Fibroblast of the conjunctiva (primary cell): ENCODE data around the gene EDDM3A.
A peak's percentile ranks its signal among the peaks of the same experiment; 100 is the strongest.
"Not testable (repeated sequence)": the region's sequence is repeated elsewhere in the genome, so short reads cannot be mapped to it uniquely, and the experiment has no call there.

Experiments
- DNase-seq: peaks from one replicate; pipeline ENCODE4 v3.0.0-alpha.2; 2010; ENCODE audit warnings: low read depth

EDDM3A gene

GRCh38 chr14:20745571-20746358 lies at the start of gene EDDM3A:
Gene EDDM3A (plus strand): TSS chr14:20745887. CDS start chr14:20747581, 1,694 bp downstream.
- no peak for DNase-seq

- DNase-seq: no peak
These were observed 48.9 kb upstream of the EDDM3A start for GRCh38 chr14:20696764-20697163.

- DNase-seq: peak; percentile 51
These were observed 48.2 kb upstream of the EDDM3A start for GRCh38 chr14:20697273-20698017.

- DNase-seq: no peak
These were observed 47.7 kb upstream of the EDDM3A start for GRCh38 chr14:20698018-20698329.

- DNase-seq: no peak
These were observed 46.8 kb upstream of the EDDM3A start for GRCh38 chr14:20698934-20699333.

- DNase-seq: no peak
These were observed 45.8 kb upstream of the EDDM3A start for GRCh38 chr14:20699931-20700330.

- DNase-seq: not testable (repeated sequence)
These were observed 44.7 kb upstream of the EDDM3A start for GRCh38 chr14:20700965-20701364.

GRCh38 chr14:20706657-20707355 lies 38.9 kb upstream of the EDDM3A start:
- DNase-seq: no peak

GRCh38 chr14:20707622-20708021 lies 38.1 kb upstream of the EDDM3A start:
- DNase-seq: no peak

GRCh38 chr14:20711261-20711660 lies 34.4 kb upstream of the EDDM3A start:
- DNase-seq: no peak

- DNase-seq: no peak
These were observed 34.0 kb upstream of the EDDM3A start for GRCh38 chr14:20711685-20712084.

GRCh38 chr14:20712904-20713303 lies 32.8 kb upstream of the EDDM3A start:
- no peak for DNase-seq

- peak; percentile 59 for DNase-seq
These were observed 31.0 kb upstream of the EDDM3A start for GRCh38 chr14:20714593-20715250.

- DNase-seq: no peak
These were observed 25.9 kb upstream of the EDDM3A start for GRCh38 chr14:20719777-20720176.

GRCh38 chr14:20720741-20721140 lies 24.9 kb upstream of the EDDM3A start:
- DNase-seq: no peak

GRCh38 chr14:20722016-20722415 lies 23.7 kb upstream of the EDDM3A start:
- no peak for DNase-seq

GRCh38 chr14:20723488-20723887 lies 22.2 kb upstream of the EDDM3A start:
- no peak for DNase-seq

GRCh38 chr14:20726121-20726520 lies 19.6 kb upstream of the EDDM3A start:
- not testable (repeated sequence) for DNase-seq

GRCh38 chr14:20726531-20726930 lies 19.2 kb upstream of the EDDM3A start:
- DNase-seq: no peak

- no peak for DNase-seq
These were observed 14.8 kb upstream of the EDDM3A start for GRCh38 chr14:20730891-20731290.

- DNase-seq: no peak
These were observed 13.2 kb upstream of the EDDM3A start for GRCh38 chr14:20732477-20732876.

- DNase-seq: no peak
These were observed 12.6 kb upstream of the EDDM3A start for GRCh38 chr14:20732979-20733635.
